Stimulated activated CD4-positive, alpha-beta T cell treated with anti-CD3 and anti-CD28 coated beads, TNF-alpha, amount 100 ng/mL, for 4 hours (primary cell): ENCODE measurements around the gene MTNR1A.

ENCODE experiments used
- DNase-seq, 3 experiments: peaks; one replicate each; pipeline ENCODE4 v3.0.0-alpha.2; 2020; ENCODE audit warnings: low read depth in 3 of 3

The MTNR1A gene

GRCh38 chr4:186554914-186555827 lies at the start of gene MTNR1A:
TSS of gene MTNR1A (minus strand) at chr4:186555567. CDS start at chr4:186555365, 202 bp downstream.
- no peak for DNase-seq

- DNase-seq = no peak
These were observed 48.9 kb upstream of the MTNR1A start for GRCh38 chr4:186604124-186604807.

- DNase-seq = no peak
These were observed 47.6 kb upstream of the MTNR1A start for GRCh38 chr4:186602978-186603377.

GRCh38 chr4:186599483-186599882 lies 44.1 kb upstream of the MTNR1A start:
- no peak for DNase-seq

GRCh38 chr4:186598686-186599085 lies 43.3 kb upstream of the MTNR1A start:
- no peak for DNase-seq

GRCh38 chr4:186596850-186597390 lies 41.6 kb upstream of the MTNR1A start:
- DNase-seq = no peak

- DNase-seq = no peak
These were observed 41.0 kb upstream of the MTNR1A start for GRCh38 chr4:186596346-186596745.

GRCh38 chr4:186593587-186593973 lies 38.2 kb upstream of the MTNR1A start:
- no peak for DNase-seq

- no peak for DNase-seq
These were observed 37.7 kb upstream of the MTNR1A start for GRCh38 chr4:186592966-186593586.

GRCh38 chr4:186592445-186592844 lies 37.1 kb upstream of the MTNR1A start:
- no peak for DNase-seq

- no peak for DNase-seq
These were observed 36.3 kb upstream of the MTNR1A start for GRCh38 chr4:186591651-186592050.

- DNase-seq = no peak
These were observed 33.1 kb upstream of the MTNR1A start for GRCh38 chr4:186588503-186588902.

- peak; percentile 9 to 26 (median 9) for DNase-seq
These were observed 32.1 kb upstream of the MTNR1A start for GRCh38 chr4:186587416-186588018.

- no peak for DNase-seq
These were observed 30.8 kb upstream of the MTNR1A start for GRCh38 chr4:186586205-186586604.

- no peak for DNase-seq
These were observed 29.5 kb upstream of the MTNR1A start for GRCh38 chr4:186584912-186585311.

GRCh38 chr4:186581421-186581820 lies 26.1 kb upstream of the MTNR1A start:
- DNase-seq = no peak

GRCh38 chr4:186580669-186581068 lies 25.3 kb upstream of the MTNR1A start:
- DNase-seq = no peak

GRCh38 chr4:186570193-186570996 lies 15.0 kb upstream of the MTNR1A start:
- no peak for DNase-seq

- no peak for DNase-seq
These were observed 14.3 kb upstream of the MTNR1A start for GRCh38 chr4:186569533-186570192.

GRCh38 chr4:186566068-186566467 lies 10.7 kb upstream of the MTNR1A start:
- no peak for DNase-seq
